Measurements from ENCODE around the gene DTX1.

Gene DTX1

GRCh38 chr12:113130457-113131135 is 74.1 kb downstream of the DTX1 start:
- H3K4me3 ChIP-seq (ENCODE audit: low read depth, low read length): no peak overlapping the region
- H3K36me3 ChIP-seq (ENCODE audit: control insufficient read depth, insufficient read depth, low read length): peaks cover 3% of the 10 kb centered on the region
- H3K27me3 ChIP-seq (ENCODE audit: control insufficient read depth, insufficient read depth, low read length): peaks cover 10% of the 10 kb centered on the region
- H3K9ac ChIP-seq (ENCODE audit: low read depth, low read length): no peak overlapping the region
- no peaks in the 10 kb centered on the region for H3K4me1 ChIP-seq (ENCODE audit: control insufficient read depth, insufficient read depth, low read length)
- no peaks in the 10 kb centered on the region for H3K9me3 ChIP-seq (ENCODE audit: control insufficient read depth, insufficient read depth, low read length)

GRCh38 chr12:113131556-113131955 is 75.0 kb downstream of the DTX1 start:
- peaks cover 3% of the 10 kb centered on the region for H3K36me3 ChIP-seq (ENCODE audit: control insufficient read depth, insufficient read depth, low read length)
- H3K9ac ChIP-seq (ENCODE audit: low read depth, low read length): no peak overlapping the region
- no peaks in the 10 kb centered on the region for H3K9me3 ChIP-seq (ENCODE audit: control insufficient read depth, insufficient read depth, low read length)
- peaks cover 14% of the 10 kb centered on the region for H3K27me3 ChIP-seq (ENCODE audit: control insufficient read depth, insufficient read depth, low read length)
- peaks cover 4% of the 10 kb centered on the region for H3K4me1 ChIP-seq (ENCODE audit: control insufficient read depth, insufficient read depth, low read length)
- H3K4me3 ChIP-seq (ENCODE audit: low read depth, low read length): no peak overlapping the region

- Histone ChIP-seq H3K9ac (ENCODE audit: low read depth, low read length) (no peak overlapping the region), H3K27me3 (ENCODE audit: control insufficient read depth, insufficient read depth, low read length) (peaks cover 14% of the 10 kb centered on the region), H3K36me3 (ENCODE audit: control insufficient read depth, insufficient read depth, low read length) (no peaks in the 10 kb centered on the region), H3K4me3 (ENCODE audit: low read depth, low read length) (no peak overlapping the region), H3K9me3 (ENCODE audit: control insufficient read depth, insufficient read depth, low read length) (no peaks in the 10 kb centered on the region), H3K4me1 (ENCODE audit: control insufficient read depth, insufficient read depth, low read length) (peaks cover 4% of the 10 kb centered on the region)
Observed at GRCh38 chr12:113133036-113133435, 76.5 kb downstream of the DTX1 start.

- no peak overlapping the region for H3K4me3 ChIP-seq (ENCODE audit: low read depth, low read length)
- no peaks in the 10 kb centered on the region for H3K36me3 ChIP-seq (ENCODE audit: control insufficient read depth, insufficient read depth, low read length)
- no peaks in the 10 kb centered on the region for H3K9me3 ChIP-seq (ENCODE audit: control insufficient read depth, insufficient read depth, low read length)
- H3K27me3 ChIP-seq (ENCODE audit: control insufficient read depth, insufficient read depth, low read length): peaks cover 14% of the 10 kb centered on the region
- H3K4me1 ChIP-seq (ENCODE audit: control insufficient read depth, insufficient read depth, low read length): peaks cover 4% of the 10 kb centered on the region
- H3K9ac ChIP-seq (ENCODE audit: low read depth, low read length): no peak overlapping the region
Observed at GRCh38 chr12:113133666-113134065, 77.1 kb downstream of the DTX1 start.

- Histone ChIP-seq H3K27me3 (ENCODE audit: control insufficient read depth, insufficient read depth, low read length) (peaks cover 14% of the 10 kb centered on the region), H3K9me3 (ENCODE audit: control insufficient read depth, insufficient read depth, low read length) (no peaks in the 10 kb centered on the region), H3K36me3 (ENCODE audit: control insufficient read depth, insufficient read depth, low read length) (no peaks in the 10 kb centered on the region), H3K9ac (ENCODE audit: low read depth, low read length) (no peak overlapping the region), H3K4me1 (ENCODE audit: control insufficient read depth, insufficient read depth, low read length) (peaks cover 4% of the 10 kb centered on the region), H3K4me3 (ENCODE audit: low read depth, low read length) (peak overlapping the region; percentile 79)
Observed at GRCh38 chr12:113134071-113134470, 77.5 kb downstream of the DTX1 start.

GRCh38 chr12:113134521-113134951 is 78.0 kb downstream of the DTX1 start:
- Histone ChIP-seq H3K4me3 (ENCODE audit: low read depth, low read length) (peak overlapping the region; percentile 79), H3K36me3 (ENCODE audit: control insufficient read depth, insufficient read depth, low read length) (no peaks in the 10 kb centered on the region), H3K9ac (ENCODE audit: low read depth, low read length) (no peak overlapping the region), H3K4me1 (ENCODE audit: control insufficient read depth, insufficient read depth, low read length) (peaks cover 4% of the 10 kb centered on the region), H3K9me3 (ENCODE audit: control insufficient read depth, insufficient read depth, low read length) (no peaks in the 10 kb centered on the region), H3K27me3 (ENCODE audit: control insufficient read depth, insufficient read depth, low read length) (peaks cover 14% of the 10 kb centered on the region)

GRCh38 chr12:113135178-113136127 is 78.9 kb downstream of the DTX1 start, which contains the start of gene RASAL1:
RASAL1 (minus strand) TSS chr12:113135761; CDS start chr12:113135462, 299 bp downstream.
- H3K36me3 ChIP-seq (ENCODE audit: control insufficient read depth, insufficient read depth, low read length): no peaks in the 10 kb centered on the region
- peak within 1 kb of the TSS; percentile 79 for H3K4me3 ChIP-seq (ENCODE audit: low read depth, low read length)
- no peaks in the 10 kb centered on the region for H3K9me3 ChIP-seq (ENCODE audit: control insufficient read depth, insufficient read depth, low read length)
- peaks cover 4% of the 10 kb centered on the region for H3K4me1 ChIP-seq (ENCODE audit: control insufficient read depth, insufficient read depth, low read length)
- peaks cover 14% of the 10 kb centered on the region for H3K27me3 ChIP-seq (ENCODE audit: control insufficient read depth, insufficient read depth, low read length)
- H3K9ac ChIP-seq (ENCODE audit: low read depth, low read length): peak within 1 kb of the TSS; percentile 47

GRCh38 chr12:113136128-113136989 is 79.8 kb downstream of the DTX1 start:
- peaks cover 14% of the 10 kb centered on the region for H3K27me3 ChIP-seq (ENCODE audit: control insufficient read depth, insufficient read depth, low read length)
- peaks cover 4% of the 10 kb centered on the region for H3K4me1 ChIP-seq (ENCODE audit: control insufficient read depth, insufficient read depth, low read length)
- H3K36me3 ChIP-seq (ENCODE audit: control insufficient read depth, insufficient read depth, low read length): no peaks in the 10 kb centered on the region
- H3K4me3 ChIP-seq (ENCODE audit: low read depth, low read length): peak overlapping the region; percentile 56
- no peaks in the 10 kb centered on the region for H3K9me3 ChIP-seq (ENCODE audit: control insufficient read depth, insufficient read depth, low read length)
- peak overlapping the region; percentile 47 for H3K9ac ChIP-seq (ENCODE audit: low read depth, low read length)

GRCh38 chr12:113136990-113137511 is 80.5 kb downstream of the DTX1 start:
- no peak overlapping the region for H3K9ac ChIP-seq (ENCODE audit: low read depth, low read length)
- peaks cover 14% of the 10 kb centered on the region for H3K27me3 ChIP-seq (ENCODE audit: control insufficient read depth, insufficient read depth, low read length)
- H3K4me1 ChIP-seq (ENCODE audit: control insufficient read depth, insufficient read depth, low read length): peaks cover 4% of the 10 kb centered on the region
- H3K4me3 ChIP-seq (ENCODE audit: low read depth, low read length): no peak overlapping the region
- H3K9me3 ChIP-seq (ENCODE audit: control insufficient read depth, insufficient read depth, low read length): no peaks in the 10 kb centered on the region
- no peaks in the 10 kb centered on the region for H3K36me3 ChIP-seq (ENCODE audit: control insufficient read depth, insufficient read depth, low read length)

GRCh38 chr12:113137861-113138783 is 81.6 kb downstream of the DTX1 start:
- H3K36me3 ChIP-seq (ENCODE audit: control insufficient read depth, insufficient read depth, low read length): no peaks in the 10 kb centered on the region
- no peak overlapping the region for H3K9ac ChIP-seq (ENCODE audit: low read depth, low read length)
- no peak overlapping the region for H3K4me3 ChIP-seq (ENCODE audit: low read depth, low read length)
- H3K4me1 ChIP-seq (ENCODE audit: control insufficient read depth, insufficient read depth, low read length): peaks cover 6% of the 10 kb centered on the region
- H3K27me3 ChIP-seq (ENCODE audit: control insufficient read depth, insufficient read depth, low read length): peaks cover 14% of the 10 kb centered on the region
- H3K9me3 ChIP-seq (ENCODE audit: control insufficient read depth, insufficient read depth, low read length): no peaks in the 10 kb centered on the region

All from iPS-15b (cell line).